ENCODE results near the gene TLE1.

Gene TLE1

DNA sequence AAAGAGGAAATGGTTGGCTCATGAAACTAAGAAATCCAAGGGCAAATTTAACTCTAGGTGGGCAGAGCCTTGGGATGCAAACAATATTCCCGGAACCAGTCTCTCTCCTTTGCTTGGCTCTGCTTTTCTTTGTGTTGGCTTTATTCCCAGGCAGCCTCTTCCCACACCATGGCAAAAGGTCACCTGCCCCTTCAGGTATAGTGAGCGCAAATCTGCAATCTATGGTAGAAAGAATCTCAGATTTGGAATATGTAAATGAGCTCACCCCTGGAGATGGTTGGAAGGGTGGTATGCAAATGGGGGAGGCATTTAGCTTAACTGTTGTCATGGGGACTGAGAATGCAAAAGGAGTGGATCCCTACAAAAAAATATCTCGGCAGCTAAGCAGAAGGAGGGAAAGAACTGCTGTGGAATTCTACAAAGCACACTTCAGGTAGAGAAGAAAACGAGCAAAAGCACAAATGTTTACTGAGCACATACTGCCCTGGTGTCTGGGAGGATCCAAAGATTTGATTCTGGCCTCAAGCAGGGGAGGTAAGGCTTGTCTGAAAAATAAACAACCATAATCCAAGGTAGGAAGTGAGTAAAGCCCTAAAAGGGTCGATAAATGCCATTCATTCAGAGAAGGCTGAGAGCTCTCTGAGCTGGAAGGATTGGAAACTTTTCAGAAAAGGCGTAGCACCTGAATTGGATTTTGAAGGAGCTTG, 139.7 kb downstream of the TLE1 start:
- DNase-seq (ENCODE audit: low spot score): no peak

DNA sequence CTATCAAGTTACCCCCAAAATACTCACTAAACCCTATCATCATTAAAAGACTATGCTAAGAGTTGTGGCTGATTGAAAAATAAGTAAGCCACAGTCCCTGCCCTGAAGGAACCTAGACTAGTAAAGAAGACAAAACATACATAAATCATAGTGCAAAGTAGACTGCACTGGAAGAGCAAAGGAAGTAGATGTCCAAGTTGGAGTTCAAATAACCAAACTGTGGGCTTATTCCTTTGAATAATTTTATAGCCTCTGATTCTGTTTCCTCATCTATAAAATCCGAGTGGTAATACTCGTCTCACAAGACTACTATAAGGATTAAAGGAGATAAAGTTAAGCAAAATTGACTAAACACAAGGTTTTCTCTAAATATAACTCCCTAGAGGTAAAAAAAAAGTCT, 140.4 kb downstream of the TLE1 start:
- no peak for DNase-seq (ENCODE audit: low spot score)

DNA sequence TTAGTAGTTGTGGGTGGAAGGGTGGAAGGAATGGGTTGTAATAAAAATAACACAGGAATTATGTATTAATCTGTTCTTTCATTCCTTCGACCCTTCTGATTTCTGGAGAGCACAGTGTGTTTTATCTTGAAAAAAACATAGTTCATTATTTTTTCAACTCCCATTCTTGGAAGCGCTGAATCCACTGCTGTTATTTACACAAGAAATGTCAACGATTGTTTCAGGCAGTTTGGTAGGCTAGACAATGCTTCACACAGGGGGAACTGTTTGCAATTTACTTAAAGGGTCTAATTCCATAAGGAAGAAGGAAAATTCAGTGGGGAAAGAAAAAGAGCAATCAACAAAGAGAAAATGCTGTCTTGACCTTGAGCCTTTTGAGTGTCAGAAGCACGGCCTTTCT, 142.9 kb downstream of the TLE1 start:
- DNase-seq (ENCODE audit: low spot score): no peak

DNA sequence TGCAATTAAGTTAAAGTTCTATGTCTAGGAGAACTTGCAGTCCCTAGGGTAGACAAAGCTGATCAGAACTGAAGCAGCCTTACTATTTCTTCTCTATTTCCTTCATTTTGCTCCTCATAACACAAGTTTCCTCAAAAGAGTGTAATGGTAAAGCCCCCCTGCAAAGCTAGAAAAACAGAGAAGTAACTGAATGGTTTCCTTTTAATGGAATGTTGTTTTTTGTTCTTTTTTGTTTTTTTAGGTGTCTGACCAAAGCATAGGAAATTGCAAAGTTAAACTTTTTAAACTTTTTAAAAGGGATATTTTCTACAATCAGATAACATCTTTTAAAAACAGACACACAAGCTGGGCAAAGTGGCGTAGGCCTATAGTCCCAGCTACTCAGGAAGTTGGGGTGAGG, 145.7 kb downstream of the TLE1 start:
- no peak for DNase-seq (ENCODE audit: low spot score)

DNA sequence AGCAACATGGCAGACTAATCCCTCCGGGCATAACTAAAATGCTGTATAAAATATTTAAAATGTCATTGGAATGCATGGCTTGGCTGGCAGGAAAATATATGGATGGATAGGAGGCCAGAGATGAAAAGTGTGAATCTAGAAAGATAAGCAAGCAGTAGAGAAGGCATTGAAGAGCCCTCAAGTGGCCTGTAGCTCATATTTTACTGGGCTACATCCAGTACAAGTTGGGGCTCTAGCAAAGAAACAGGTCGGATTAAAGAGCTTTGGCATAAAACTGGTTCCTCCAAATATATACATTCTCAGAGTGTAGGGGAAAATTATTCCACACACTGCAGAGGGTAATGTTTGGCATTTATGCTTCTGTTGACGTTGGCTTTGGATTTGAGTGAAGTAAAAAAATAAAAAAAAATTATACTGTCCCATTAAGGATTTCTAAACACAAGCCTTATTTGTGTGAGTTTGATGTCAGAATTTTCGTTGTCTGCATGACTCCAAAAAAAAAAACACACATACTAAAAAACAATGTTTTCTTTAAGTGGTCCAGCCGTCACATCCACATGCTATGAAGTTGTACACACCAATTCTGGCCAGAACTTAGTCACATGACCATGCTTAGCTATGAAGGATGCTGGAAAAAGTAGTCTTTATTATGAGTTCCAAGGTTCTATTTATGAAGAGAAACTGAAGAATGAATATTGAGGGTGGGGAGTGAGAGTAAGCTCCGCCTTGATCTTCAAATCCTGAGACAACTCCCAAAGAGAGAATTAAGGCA, 147.0 kb downstream of the TLE1 start:
- DNase-seq (ENCODE audit: low spot score): no peak

DNA sequence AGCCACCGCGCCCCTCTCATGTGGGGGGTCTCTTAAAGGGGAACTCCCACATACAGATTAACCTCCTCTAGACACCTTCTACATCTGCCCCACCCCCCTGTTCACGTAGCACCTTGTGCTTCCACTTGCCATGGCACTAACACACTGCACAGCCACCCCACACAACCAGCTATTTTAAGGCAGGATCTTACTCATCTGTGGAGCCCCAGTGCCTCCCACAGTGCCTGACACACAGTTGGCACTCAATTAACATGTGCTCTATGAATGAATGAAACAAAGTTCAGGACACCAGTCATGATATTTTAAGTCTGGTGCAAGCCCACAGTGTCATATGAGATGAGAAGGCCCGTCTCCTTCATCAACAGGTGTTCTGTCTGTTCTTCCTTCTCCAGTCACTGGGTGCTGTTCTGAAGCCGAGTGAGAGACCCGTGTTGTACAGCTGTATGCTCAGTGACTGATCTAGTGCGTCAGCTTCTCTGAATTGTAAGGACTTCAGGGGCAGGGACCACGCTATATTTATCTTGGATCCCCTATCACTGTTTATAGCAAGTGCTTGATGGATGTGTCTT, 149.1 kb downstream of the TLE1 start:
- no peak for DNase-seq (ENCODE audit: low spot score)

DNA sequence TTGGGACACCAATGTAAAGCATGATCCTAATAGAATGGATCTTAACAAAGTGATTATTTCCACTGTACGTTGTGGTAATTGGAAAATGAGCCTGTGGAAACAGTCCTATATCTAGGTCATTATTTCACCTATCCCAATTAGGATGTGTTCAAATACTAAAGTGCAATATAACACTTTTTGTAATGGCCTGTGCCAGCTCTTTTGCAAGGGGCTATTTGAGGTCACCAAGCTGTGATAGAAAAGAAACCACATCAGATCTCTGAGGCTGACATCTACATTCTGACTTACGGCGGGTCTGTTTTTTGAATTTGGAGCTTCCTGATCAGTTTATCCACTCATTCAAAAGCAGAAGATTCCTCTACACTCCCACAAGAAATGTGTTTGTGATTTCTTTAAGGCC, 150.0 kb downstream of the TLE1 start:
- no peak for DNase-seq (ENCODE audit: low spot score)

DNA sequence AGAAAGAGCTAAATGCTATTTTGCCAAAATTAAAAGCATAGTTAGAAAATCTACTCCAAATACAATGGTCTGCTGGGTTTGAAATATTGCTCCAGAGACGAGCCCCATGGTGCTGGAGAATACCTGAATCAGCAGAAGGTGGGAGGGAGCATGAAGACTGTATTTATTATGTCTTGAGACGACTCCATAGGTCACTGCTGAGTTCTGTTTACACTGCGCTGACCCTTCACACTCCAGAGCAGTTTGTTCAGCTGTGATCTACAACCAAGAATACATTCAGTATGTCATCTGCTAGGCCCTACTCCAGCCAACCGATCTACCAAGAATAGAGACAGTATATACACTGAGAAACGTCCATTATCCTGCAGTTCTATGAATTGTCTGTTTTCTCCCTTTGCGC, 150.5 kb downstream of the TLE1 start:
- no peak for DNase-seq (ENCODE audit: low spot score)

DNA sequence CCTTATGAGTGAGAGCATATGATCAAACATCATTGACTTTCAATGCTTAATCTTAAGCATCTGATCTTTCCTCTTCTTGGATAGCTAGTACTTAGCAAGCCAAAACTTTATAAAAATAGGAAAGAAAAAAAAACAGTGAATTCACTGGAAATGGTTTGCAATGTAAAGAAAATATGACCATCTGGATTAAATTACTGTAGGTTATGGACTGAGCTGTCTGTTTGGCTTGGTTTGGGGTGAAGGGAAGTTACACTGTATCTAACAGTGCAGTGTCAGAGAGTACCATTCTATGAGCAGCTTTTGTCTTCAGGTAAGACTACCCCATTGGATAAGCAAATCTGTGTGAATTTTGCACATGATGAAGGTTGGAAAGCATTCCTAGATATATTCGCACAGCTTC, 151.4 kb downstream of the TLE1 start:
- no peak for DNase-seq (ENCODE audit: low spot score)

DNA sequence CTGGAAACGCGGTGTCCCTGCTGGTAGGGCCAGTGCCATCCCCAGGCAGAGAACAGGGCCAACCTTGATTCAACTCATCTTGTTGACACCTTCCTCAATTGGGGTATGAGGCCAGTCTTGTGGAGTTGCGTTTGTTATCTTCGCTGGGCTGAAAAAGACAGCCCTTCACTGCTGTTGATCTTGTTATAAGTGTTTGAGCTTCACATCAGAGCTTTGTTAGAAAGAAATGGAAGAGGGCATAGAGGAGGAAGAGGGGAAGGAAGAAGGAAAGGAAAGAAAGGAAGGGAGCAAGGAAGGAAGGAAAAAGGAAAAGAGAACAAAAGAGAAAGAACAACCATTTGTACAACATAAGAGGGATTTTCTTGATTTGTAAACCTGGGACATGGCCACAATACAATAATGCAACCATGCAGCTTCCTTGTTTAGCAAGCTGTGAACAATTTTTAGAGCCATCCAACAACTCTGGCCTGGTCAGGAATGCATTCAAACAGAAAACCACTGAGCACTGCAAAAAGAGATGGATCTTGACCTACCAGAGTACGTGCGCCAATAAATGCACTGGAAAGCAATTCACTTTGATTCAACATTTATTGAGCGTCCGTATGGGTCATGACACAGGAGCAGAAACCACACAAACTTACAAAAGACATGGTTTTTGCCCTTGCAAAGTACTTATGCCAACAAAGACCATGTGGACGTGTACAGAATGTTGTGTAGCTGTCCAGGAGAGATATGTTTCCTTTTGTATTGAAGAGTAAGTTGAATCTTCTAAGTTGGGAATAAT, 152.9 kb downstream of the TLE1 start:
- no peak for DNase-seq (ENCODE audit: low spot score)

DNA sequence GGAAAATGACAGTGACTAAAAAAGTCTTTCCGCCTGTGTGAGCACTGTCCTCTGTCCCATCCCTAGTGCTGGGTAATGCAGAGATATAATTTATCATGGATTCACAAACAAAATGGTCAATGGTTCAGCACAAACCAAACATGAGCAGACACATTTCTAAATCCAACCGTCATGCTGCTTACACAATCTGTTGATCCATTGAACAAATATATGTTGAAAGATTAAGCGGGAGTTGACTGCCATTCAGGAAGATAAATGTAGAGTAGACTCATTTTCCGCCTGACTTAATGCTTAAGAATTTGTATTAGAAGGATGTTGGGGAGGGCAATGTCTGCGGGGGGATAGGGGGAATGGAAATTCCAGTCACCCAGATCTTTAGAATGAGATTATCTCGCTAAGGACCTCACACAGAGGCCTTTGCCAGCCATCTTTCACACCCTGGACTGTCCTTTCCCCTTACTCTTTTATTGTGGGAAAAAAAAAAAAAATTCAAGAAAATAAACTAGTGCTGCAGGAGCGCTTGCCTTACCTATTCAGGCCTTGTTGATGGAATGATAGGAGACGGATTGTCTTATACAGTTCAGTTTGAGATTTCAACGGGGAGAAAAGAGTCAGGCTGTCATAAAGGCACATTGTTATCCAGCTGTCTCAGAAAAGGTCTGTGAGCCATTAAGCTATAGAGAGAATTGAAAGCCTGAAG, 153.7 kb downstream of the TLE1 start:
- DNase-seq (ENCODE audit: low spot score): no peak

DNA sequence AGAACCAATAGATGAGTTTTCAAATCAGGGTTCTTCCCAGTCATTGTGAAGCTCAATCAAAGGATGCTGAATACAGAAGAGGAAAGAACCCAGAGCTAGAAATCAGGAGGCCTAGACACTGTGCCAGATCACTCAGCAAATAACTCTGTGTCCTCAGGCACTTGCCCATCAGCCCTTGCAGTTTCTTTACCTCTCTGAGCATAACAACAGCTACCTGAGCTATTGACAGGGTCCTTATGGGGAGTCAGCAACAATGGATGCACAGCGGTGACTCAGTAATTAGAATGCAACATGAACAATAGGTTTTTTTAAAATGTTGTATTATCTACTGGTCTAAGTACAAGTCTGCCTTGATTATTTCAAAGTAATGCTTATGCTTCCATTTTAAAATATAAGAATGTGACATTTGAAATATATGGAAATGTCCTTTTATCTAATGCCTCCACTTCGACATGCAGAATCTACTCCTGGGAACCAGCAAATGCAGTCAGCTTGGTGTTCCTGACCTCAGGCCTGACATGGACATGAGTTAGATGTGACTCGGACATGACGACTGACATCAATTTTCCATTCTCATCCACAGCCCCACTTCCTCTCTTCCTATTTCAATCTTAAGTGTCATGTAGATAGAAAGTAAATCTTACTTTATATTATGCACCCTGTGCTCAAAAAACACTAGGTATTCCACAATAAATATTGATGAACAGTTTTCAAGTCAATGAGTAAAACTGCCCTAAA, 155.0 kb downstream of the TLE1 start:
- peak; percentile 39 for DNase-seq (ENCODE audit: low spot score)

Measured in RKO (cell line).